Adrenal gland (tissue), 12 donors: ENCODE results near the gene RMI1. TPM values are rescaled to one million over a fixed set of nuclear protein-coding genes. Genes with fewer than 3 reads are reported as not detected.
A peak's percentile ranks its signal among the peaks of the same experiment; 100 is the strongest.

Source experiments
- DNase-seq, 7 donors: peaks; one replicate each; pipeline ENCODE4 v3.0.0-alpha.2; 2019 to 2020
- H3K27ac ChIP-seq, 5 donors: fragments of 200-600 bp; sonication (generic) in 4 of 5; 1 replicate in 3 of 5; 2 replicates in 2 of 5; pipeline versions ENCODE4 v1.5.1 to v1.8.0; 2016 to 2020; ENCODE audit warnings: mild to moderate bottlenecking in 1 of 5
- H3K27me3 ChIP-seq: fragments of 200-600 bp; 2 replicates; pipeline ENCODE4 v1.8.0; 2021
- H3K36me3 ChIP-seq, 2 donors: fragments of 200-600 bp; replicated peaks in 1 of 2; 1 replicate in 1 of 2; 2 replicates in 1 of 2; pipeline versions ENCODE4 v1.5.1 to v1.8.0; 2018 to 2022
- H3K4me1 ChIP-seq, 2 donors: fragments of 200-600 bp; replicated peaks in 1 of 2; 1 replicate in 1 of 2; 2 replicates in 1 of 2; pipeline versions ENCODE4 v1.5.1 to v1.8.0; 2018 to 2021
- H3K4me3 ChIP-seq, 4 donors: fragments of 200-600 bp; sonication (generic) in 3 of 4; one replicate each; pipeline ENCODE4 v1.5.1; 2016 to 2018
- H3K9me3 ChIP-seq, 3 donors: fragments of 200-600 bp; sonication (generic) in 1 of 3; replicated peaks in 1 of 3; 1 replicate in 2 of 3; 2 replicates in 1 of 3; pipeline versions ENCODE4 v1.5.1 to v1.8.0; 2016 to 2021
- POLR2A ChIP-seq, 2 donors: fragments of 450-650 bp; IDR thresholded peaks; one replicate each; pipeline ENCODE4 v1.6.1; 2017; ENCODE audit warnings: antibody characterized with exemption in 2 of 2, mild to moderate bottlenecking in 2 of 2, moderate library complexity in 1 of 2
- WGBS, 4 donors: extraction: QIAGEN DNeasy Blood & Tissue Kit in 2 of 4; methylation state at CpG; one replicate each; pipeline versions ENCODE4 v1.1.5 to v1.1.7; 2013 to 2017; 5-methylcytosine and 5-hydroxymethylcytosine counted together
- intact Hi-C, 2 donors: fragments of 100-400 bp; cut with DNase I; formaldehyde crosslinking; loops; one replicate each; pipeline versions ENCODE4 v1.14.1 to v1.15.0; 2022 to 2023
- polyA plus RNA-seq, 3 donors: library from polyadenylated mRNA; stranded (reverse); fragments of 200-250 nt in 2 of 3; fragments of 350-450 nt in 1 of 3; fragmentation: Illumina TruSeq in 1 of 3; extraction: RNeasy Lipid Tissue Mini Kit (QIAGEN cat#74804) in 1 of 3; gene quantifications; one replicate each; pipeline ENCODE4 v1.2.3, GENCODE V29; 2013 to 2014
- total RNA-seq, 9 donors: library from RNA; depleted of rRNA in 4 of 9; stranded (reverse); fragments of >200 nt in 4 of 9; fragments of 120-200 nt in 1 of 9; fragmentation: NEBNext Ultra II Directional in 1 of 9; extraction: Animal tissue kit (Norgen Biotek cat#: 25700) in 1 of 9; gene quantifications; one replicate each; pipeline versions ENCODE4 v1.1.0 to v1.2.4, GENCODE V29; 2013 to 2023
- TF ChIP-seq, protein P1 (sequence below), 6 experiments: fragments of 450-650 bp in 4 of 6; fragments of 200-600 bp in 2 of 6; sonication (generic) in 1 of 6; IDR thresholded peaks; 1 replicate in 5 of 6; 2 replicates in 1 of 6; pipeline versions ENCODE4 v1.5.1 to v1.8.0; 2016 to 2021; ENCODE audit warnings: antibody characterized with exemption in 6 of 6, mild to moderate bottlenecking in 2 of 6, moderate library complexity in 1 of 6
- donor health status: healthy with polysubstance abuse.
- donor health status: Bipolar disorder and iron deficiency.
- donor health status: DM: yes; HTN: yes; CAD: no.
- donor health status: DM: no; HTN: no; CAD: no.
- donor health status: DM: no; HTN: no; CAD: no.
- donor health status: DM: yes; HTN: yes; CAD: no.

RMI1 gene
- total and polyA plus RNA-seq, 12 donors, result 2.3 to 21.7 (median 7.8) TPM

DNA sequence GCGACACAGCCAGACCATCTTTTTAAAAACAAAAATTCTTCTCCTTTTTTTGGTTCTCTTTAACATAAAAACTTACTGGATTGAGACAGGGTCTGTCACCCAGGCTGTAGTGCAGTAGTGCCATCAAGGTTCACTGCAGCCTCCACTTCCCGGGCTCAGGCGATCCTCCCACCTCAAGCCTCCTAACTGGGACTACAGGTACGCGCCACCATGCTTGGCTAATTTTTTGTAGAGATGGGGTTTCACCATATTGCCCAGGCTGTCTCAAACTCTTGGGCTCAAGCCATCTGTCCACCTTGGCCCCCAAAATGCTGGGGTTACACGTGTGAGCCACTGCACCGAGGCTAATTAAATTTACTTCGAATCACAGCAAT lies 14.4 kb upstream of the RMI1 start:
- WGBS, 4 donors, result 81 to 97% (median 91%) methylated on average over 8 of the region's 8 CpGs
- Histone ChIP-seq H3K27ac (no peak overlapping the region), H3K4me3 (no peak overlapping the region), H3K36me3 (peaks cover 0 to 52% of the 10 kb centered on the region in 2 donors), H3K4me1 (no peaks in the 10 kb centered on the region), H3K9me3 (no peaks in the 10 kb centered on the region), H3K27me3 (no peaks in the 10 kb centered on the region)
- TF ChIP-seq, protein P1, sequence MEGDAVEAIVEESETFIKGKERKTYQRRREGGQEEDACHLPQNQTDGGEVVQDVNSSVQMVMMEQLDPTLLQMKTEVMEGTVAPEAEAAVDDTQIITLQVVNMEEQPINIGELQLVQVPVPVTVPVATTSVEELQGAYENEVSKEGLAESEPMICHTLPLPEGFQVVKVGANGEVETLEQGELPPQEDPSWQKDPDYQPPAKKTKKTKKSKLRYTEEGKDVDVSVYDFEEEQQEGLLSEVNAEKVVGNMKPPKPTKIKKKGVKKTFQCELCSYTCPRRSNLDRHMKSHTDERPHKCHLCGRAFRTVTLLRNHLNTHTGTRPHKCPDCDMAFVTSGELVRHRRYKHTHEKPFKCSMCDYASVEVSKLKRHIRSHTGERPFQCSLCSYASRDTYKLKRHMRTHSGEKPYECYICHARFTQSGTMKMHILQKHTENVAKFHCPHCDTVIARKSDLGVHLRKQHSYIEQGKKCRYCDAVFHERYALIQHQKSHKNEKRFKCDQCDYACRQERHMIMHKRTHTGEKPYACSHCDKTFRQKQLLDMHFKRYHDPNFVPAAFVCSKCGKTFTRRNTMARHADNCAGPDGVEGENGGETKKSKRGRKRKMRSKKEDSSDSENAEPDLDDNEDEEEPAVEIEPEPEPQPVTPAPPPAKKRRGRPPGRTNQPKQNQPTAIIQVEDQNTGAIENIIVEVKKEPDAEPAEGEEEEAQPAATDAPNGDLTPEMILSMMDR (IDR thresholded peaks at IDR 0.05), result no peak
- TF ChIP-seq POLR2A (IDR thresholded peaks at IDR 0.05), result no peak
- intact Hi-C loops, result no loop called here
- DNase-seq, result peak in 1 of 7 donors; percentile 33

DNA sequence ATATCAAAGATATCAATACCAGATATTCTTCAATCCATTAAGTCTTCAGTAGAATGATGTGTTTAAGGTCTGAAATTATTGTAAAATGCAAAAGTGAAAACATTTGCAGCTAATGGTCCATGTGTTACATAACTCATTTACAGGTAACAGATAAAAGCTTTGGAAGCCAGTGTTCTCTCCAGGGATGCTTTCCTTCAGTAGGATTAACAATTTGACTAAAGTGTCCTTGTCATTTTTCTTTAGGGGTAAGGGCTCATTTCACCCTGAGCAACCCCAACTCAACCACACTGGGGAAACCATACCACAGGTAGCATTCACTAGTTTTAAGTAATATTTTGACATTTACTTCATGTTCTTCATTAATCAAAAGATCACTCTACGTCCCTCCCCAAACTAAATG lies 13.5 kb upstream of the RMI1 start:
- peaks cover 0 to 61% of the 10 kb centered on the region in 2 donors for H3K36me3 ChIP-seq
- 71 to 87% (median 74%) methylated on average over 1 of the region's 1 CpG for WGBS, 4 donors
- no peak overlapping the region for H3K27ac ChIP-seq

DNA sequence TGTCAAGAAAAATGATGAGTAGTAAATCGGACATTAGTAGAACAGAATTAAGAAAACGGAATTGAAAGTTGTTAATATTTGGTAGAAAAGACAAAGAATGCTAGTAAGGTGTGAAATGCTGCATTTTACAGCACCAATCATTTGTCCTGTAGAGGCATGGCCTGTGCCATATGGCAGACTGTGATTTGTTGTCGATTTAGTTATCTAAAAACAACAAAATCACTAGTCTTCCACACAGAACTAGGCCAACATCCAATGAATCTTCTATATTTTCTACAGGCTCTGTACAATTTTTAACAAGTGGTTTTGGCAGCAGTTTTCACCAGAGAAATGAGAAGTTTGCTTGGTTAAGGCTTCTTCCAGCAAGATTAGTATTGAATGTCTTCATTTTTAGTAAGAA lies 11.0 kb upstream of the RMI1 start:
- no peaks in the 10 kb centered on the region for H3K27me3 ChIP-seq
- intact Hi-C loops, result no loop called here
- no peak overlapping the region for H3K27ac ChIP-seq
- peaks cover 3 to 86% of the 10 kb centered on the region in 2 donors for H3K36me3 ChIP-seq
- H3K4me1 ChIP-seq, result peaks cover 0 to 17% of the 10 kb centered on the region in 2 donors
- DNase-seq, result no peak
- H3K4me3 ChIP-seq, result no peak overlapping the region
- H3K9me3 ChIP-seq, result no peaks in the 10 kb centered on the region
- WGBS, 4 donors, result 58 to 68% (median 64%) methylated on average over 3 of the region's 3 CpGs
- no peak for TF ChIP-seq POLR2A (IDR thresholded peaks at IDR 0.05)
- TF ChIP-seq, protein P1 (IDR thresholded peaks at IDR 0.05), result no peak

More for the DNA sequence above, 13.5 kb upstream of the RMI1 start:
- no peaks in the 10 kb centered on the region for H3K4me1 ChIP-seq
- no peaks in the 10 kb centered on the region for H3K27me3 ChIP-seq
- no peaks in the 10 kb centered on the region for H3K9me3 ChIP-seq
- intact Hi-C loops, result no loop called here
- H3K4me3 ChIP-seq, result no peak overlapping the region
- TF ChIP-seq, protein P1 (IDR thresholded peaks at IDR 0.05), result no peak
- no peak for TF ChIP-seq POLR2A (IDR thresholded peaks at IDR 0.05)
- no peak for DNase-seq

DNA sequence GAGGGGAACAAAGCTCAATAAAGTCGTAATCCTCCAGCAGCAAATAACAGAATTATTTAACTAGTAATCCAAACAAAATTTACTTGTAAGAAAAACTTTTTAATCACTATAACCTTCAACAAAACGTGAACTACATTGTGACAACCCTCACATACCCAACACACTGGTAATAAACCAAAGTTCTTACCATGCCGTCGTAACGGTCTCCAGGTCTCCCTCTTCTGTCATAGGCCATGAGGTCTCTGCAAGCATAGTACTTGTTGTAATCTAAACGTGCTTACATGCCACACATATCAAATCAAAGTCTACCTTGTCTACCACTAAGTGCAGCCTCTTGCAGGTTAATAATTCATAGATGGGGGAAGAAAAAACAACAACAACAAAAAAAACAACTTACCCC lies 9.1 kb upstream of the RMI1 start:
- DNase-seq, result no peak
- Histone ChIP-seq H3K9me3 (no peaks in the 10 kb centered on the region), H3K27ac (no peak overlapping the region), H3K27me3 (no peaks in the 10 kb centered on the region), H3K4me1 (peaks cover 5 to 35% of the 10 kb centered on the region in 2 donors), H3K36me3 (peaks cover 3 to 99% of the 10 kb centered on the region in 2 donors), H3K4me3 (no peak overlapping the region)
- intact Hi-C loops, result no loop called here
- TF ChIP-seq, protein P1 (IDR thresholded peaks at IDR 0.05), result no peak
- no peak for TF ChIP-seq POLR2A (IDR thresholded peaks at IDR 0.05)
- WGBS, 4 donors, result 55 to 69% (median 64%) methylated on average over 6 of the region's 6 CpGs
